Stimulated activated CD4-positive, alpha-beta T cell treated with anti-CD3 and anti-CD28 coated beads, Interleukin-1b, Interleukin-23, amount 100 ng/mL, for 24 hours (primary cell): ENCODE measurements around the gene CKM.

Experiments
- DNase-seq, 4 experiments: peaks; one replicate each; pipeline ENCODE4 v3.0.0-alpha.2; 2020; ENCODE audit warnings: low read depth in 4 of 4, low spot score in 1 of 4

The CKM gene

GRCh38 chr19:45322744-45323281, at the start of gene CKM:
Gene CKM, minus strand, starts transcription at chr19:45322875. Its CDS starts 3,162 bp downstream, at chr19:45319713.
- DNase-seq: no peak

- DNase-seq: peak; percentile 99 to 100 (median 100)
Observed at GRCh38 chr19:45370410-45371204, 47.9 kb upstream of the CKM start, which contains the start of gene ERCC2. Gene ERCC2, minus strand, starts transcription at chr19:45370573. Its CDS starts 33 bp downstream, at chr19:45370540.

- DNase-seq: no peak
Observed at GRCh38 chr19:45368737-45369340, 46.2 kb upstream of the CKM start.

- DNase-seq: no peak
Observed at GRCh38 chr19:45368127-45368526, 45.5 kb upstream of the CKM start.

GRCh38 chr19:45364696-45365095, 42.0 kb upstream of the CKM start:
- DNase-seq: no peak

GRCh38 chr19:45363861-45364459, 41.3 kb upstream of the CKM start:
- no peak for DNase-seq

- DNase-seq: no peak
Observed at GRCh38 chr19:45362291-45362690, 39.6 kb upstream of the CKM start.

GRCh38 chr19:45361608-45362007, 38.9 kb upstream of the CKM start:
- no peak for DNase-seq

GRCh38 chr19:45358213-45358792, 35.6 kb upstream of the CKM start:
- DNase-seq: no peak

- no peak for DNase-seq
Observed at GRCh38 chr19:45357445-45357783, 34.7 kb upstream of the CKM start.

- DNase-seq: no peak
Observed at GRCh38 chr19:45356760-45357444, 34.2 kb upstream of the CKM start.

- DNase-seq: no peak
Observed at GRCh38 chr19:45355910-45356309, 33.2 kb upstream of the CKM start.

GRCh38 chr19:45355402-45355801, 32.7 kb upstream of the CKM start:
- no peak for DNase-seq

GRCh38 chr19:45354241-45354842, 31.7 kb upstream of the CKM start:
- DNase-seq: no peak

- no peak for DNase-seq
Observed at GRCh38 chr19:45352914-45353796, 30.5 kb upstream of the CKM start.

- DNase-seq: no peak
Observed at GRCh38 chr19:45352471-45352870, 29.8 kb upstream of the CKM start.

- no peak for DNase-seq
Observed at GRCh38 chr19:45352062-45352461, 29.4 kb upstream of the CKM start.

- no peak for DNase-seq
Observed at GRCh38 chr19:45351401-45351952, 28.8 kb upstream of the CKM start.

- DNase-seq: no peak
Observed at GRCh38 chr19:45350477-45351058, 27.9 kb upstream of the CKM start.
